ELF-1 (cell line): ENCODE measurements around the gene CAMK2G.
"Not testable (repeated sequence)": the region's sequence is repeated elsewhere in the genome, so short reads cannot be mapped to it uniquely, and the experiment has no call there.

ENCODE experiments used
- DNase-seq: peaks from one replicate; pipeline ENCODE4 v3.0.0-alpha.2; 2016; ENCODE audit warnings: low read depth, low spot score

CAMK2G gene

GRCh38 chr10:73795491-73795890 lies 78.9 kb downstream of the CAMK2G start:
- not testable (repeated sequence) for DNase-seq

- DNase-seq = no peak
Observed at GRCh38 chr10:73793456-73793855, 80.9 kb downstream of the CAMK2G start.

DNA sequence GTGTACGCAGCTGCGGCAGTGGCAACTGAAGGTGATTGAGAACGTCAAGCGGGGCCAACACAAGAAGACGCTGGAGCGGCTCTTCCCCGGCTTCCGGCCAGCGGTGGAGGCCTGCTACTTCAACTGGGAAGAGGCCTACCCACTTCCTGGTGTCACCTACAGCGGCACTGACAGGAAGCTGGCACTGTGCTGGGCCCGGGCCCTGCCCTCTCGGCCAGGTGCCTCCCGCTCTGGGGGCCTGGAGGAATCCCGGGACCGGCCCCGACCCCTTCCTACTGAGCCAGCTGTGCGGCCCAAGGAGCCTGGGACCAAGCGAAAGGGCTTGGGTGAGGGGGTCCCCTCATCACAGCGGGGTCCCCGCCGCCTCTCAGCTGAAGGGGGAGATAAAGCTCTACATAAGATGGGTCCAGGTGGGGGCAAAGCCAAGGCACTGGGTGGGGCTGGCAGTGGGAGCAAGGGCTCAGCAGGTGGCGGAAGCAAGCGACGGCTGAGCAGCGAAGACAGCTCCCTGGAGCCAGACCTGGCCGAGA lies 82.4 kb downstream of the CAMK2G start:
- no peak for DNase-seq

DNA sequence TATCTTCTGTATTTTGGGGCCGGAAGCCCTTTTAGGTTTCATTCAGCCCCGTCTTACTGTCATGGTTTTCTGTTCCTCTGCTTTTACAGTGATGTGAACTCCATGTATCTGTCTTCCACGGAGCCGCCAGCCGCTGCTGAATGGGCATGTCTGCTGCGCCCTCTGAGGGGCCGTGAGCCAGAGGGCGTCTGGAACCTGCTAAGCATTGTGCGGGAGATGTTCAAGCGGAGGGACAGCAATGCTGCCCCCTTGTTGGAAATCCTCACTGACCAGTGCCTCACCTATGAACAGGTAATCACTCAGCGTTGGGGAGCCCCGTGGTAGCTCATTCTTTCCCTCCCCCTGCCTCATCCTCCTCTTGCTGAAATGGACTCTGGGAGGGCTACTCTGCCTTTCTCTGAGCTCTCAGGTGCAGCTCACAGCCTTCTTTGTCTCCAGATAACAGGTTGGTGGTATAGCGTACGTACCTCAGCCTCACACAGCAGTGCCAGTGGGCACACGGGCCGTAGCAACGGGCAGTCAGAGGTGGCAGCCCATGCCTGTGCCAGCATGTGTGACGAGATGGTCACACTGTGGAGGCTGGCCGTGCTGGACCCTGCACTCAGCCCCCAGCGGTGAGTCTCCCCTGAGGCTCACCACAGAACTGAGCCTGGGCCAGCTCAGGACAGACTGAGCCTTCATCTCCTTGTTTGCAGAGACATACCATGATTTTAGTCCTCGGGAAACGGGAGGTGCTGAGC lies 83.3 kb downstream of the CAMK2G start:
- DNase-seq = no peak

DNA sequence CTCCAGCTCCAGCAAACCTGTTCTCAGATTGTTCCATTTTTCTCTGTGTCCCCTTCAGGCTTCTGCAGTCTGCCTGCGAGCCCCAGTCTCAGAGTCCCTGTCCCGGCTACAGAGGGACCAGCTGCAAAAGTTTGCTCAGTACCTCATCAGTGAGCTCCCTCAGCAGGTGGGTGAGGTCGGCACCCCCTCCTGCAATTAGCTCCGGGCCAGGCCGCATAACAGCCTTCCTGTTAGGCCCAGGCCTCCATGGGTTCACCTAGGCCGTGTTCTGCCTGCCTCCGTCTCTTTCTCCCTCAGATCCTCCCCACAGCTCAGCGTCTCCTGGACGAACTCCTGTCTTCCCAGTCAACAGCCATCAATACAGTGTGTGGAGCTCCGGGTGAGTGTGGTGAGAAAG lies 84.7 kb downstream of the CAMK2G start:
- no peak for DNase-seq

- peak; percentile 31 for DNase-seq
Observed at GRCh38 chr10:73788864-73789658, 85.3 kb downstream of the CAMK2G start.

DNA sequence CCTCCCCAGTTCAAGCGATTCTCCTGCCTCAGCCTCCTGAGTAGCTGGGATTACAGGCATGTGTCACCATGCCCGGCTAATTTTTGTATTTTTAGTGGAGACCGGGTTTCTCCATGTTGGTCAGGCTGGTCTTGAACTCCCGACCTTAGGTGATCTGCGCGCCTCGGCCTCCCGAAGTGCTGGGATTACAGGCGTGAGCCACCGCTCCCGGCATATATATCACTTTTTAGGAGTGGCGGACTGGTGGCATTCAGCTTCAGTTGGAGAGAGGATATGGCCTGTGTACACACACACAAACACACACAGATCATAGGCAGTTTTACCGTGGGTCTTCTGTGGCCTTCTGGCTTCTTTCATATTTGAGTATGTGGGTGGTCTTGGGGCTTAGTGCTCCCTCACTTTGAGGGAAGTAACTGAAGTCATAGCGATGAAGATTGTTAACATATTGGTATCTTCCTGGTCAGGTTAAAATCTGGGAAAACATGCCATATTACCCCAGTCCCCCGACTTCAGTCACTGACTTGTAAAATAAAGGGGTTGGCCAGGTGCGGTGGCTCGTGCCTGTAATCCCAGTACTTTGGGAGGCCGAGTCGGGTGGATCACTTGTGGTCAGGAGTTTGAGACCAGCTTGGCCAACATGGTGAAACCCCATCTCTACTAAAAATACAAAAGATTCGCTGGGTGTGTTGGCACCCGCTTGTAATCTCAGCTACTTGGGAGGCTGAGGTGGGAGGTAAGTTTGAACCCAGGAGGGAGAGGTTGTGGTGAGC lies 87.1 kb downstream of the CAMK2G start:
- not testable (repeated sequence) for DNase-seq

DNA sequence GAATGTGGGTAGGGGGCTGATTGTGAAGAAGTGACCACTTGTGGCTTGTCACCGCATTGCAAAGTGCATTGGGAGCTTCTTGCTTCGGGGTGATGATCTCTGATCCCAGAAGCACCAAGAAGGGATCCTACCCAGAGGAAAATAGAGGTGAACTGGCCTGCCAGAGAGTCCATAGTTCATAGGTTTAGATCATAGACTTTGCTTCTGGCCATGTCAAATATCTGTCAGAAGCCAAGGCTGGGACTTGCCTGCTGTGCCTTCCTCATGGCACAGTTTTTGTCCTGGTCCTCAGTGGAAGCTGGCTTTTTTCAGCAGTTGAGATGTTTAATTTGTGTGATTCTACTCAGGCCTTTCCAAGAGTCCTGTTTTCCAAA lies 87.9 kb downstream of the CAMK2G start:
- DNase-seq = no peak

DNA sequence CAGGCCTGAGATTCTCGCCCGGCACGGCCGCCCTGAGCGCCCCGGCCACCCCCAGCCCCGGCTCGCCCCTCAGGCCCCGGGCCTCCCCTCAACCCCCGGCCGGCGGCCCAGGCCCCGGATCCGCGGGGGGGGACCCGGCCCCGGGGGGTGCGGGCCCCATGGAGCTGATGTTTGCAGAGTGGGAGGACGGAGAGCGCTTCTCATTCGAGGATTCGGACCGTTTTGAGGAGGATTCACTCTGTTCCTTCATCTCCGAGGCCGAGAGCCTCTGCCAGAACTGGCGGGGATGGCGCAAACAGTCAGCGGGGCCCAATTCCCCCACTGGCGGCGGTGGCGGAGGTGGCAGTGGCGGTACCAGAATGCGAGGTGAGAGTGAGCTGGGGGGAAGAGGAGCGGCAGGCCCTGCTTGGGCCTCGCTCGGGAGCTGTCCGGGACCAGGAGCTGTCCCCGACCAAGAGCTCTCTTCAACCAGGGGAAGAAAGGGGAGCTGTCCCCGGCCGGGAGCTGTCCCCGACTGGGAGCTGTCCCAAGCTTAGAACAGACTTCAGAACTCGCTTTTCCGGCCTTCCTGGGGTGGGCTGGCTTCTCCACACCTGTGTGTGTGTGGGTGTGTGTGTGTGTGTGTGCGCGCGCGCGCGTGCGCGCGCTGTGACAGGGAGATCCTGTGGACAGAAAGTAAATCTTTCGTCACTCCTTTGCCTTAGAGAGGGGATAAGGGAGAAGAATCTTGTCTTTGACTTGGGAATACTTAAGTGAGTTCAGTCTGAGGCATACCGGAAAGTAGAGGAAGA lies 88.4 kb downstream of the CAMK2G start:
- peak; percentile 81 for DNase-seq

GRCh38 chr10:73785211-73785720 lies 89.1 kb downstream of the CAMK2G start, which contains the start of gene ZSWIM8:
TSS of gene ZSWIM8 (plus strand) at chr10:73785606. CDS start at chr10:73785879, 273 bp downstream.
- peak; percentile 90 for DNase-seq

DNA sequence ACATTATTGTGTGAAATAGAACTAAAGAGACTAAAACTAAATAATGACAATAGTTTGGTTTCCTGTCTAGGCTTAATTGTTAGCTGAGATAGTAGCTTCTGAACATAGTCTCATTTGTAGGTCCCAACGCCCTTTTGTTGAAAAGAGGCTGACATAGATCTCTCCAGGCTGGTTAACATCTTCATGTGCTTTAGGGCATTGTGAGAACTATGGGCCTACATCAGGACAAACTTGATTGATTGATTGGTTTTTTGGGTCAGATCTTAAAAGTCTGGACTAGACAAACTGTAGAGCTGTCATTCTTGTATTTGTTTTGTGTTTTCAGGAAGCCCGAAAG lies 91.6 kb downstream of the CAMK2G start:
- no peak for DNase-seq

GRCh38 chr10:73781879-73782748 lies 92.2 kb downstream of the CAMK2G start, which contains the start of gene CHCHD1:
TSS of gene CHCHD1 (plus strand) at chr10:73782048. CDS start at chr10:73782076, 28 bp downstream.
- DNase-seq = peak; percentile 92

- no peak for DNase-seq
Observed at GRCh38 chr10:73781548-73781878, 92.8 kb downstream of the CAMK2G start.

DNA sequence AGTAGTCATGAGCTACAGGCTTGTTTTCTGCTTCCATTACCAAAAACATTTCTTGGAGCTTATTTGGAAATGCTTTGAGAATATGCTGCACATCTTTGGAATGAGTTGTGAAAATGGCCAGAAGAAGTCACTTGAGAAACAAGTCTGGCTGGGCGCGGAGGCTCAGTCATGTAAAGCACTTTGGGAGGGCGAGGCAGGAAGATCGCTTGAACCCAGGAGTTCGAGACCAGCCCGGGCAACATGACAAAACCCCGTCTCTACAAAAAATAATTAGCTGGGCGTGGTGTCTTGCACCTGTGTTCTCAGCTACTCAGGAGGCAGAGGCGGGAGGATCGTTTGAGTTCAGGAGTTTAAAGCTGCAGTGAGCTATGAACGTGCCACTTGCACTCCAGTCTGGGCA lies 93.4 kb downstream of the CAMK2G start:
- DNase-seq = peak; percentile 8

DNA sequence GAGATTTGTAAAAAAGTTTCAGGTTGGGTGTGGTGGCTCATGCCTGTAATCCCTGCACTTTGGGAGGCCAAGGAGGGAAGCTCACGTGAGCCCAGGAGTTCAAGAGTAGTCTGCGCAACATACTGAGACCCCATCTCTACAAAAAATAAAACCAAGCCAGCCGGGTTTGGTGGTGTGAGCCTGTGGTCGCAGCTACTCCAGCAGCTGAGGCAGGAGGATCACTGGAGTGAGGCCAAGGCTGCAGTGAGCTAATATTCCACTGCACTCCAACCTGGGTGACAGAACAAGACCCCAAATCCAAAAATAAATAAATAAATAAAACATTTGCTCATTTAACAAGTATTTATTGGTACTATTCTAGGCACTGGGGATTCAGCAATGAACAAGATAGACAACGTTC lies 94.1 kb downstream of the CAMK2G start:
- DNase-seq = no peak

- no peak for DNase-seq
Observed at GRCh38 chr10:73779539-73780197, 94.7 kb downstream of the CAMK2G start.

GRCh38 chr10:73779018-73779417 lies 95.3 kb downstream of the CAMK2G start:
- DNase-seq = no peak

- DNase-seq = no peak
Observed at GRCh38 chr10:73774637-73775036, 99.7 kb downstream of the CAMK2G start.

GRCh38 chr10:73773152-73773879 lies 101.0 kb downstream of the CAMK2G start:
- peak; percentile 12 for DNase-seq
